ENCODE results near the gene RGMA. TPM values are rescaled to one million over a fixed set of nuclear protein-coding genes. Genes with fewer than 3 reads are reported as not detected.
"Not testable (repeated sequence)": the region's sequence is repeated elsewhere in the genome, so short reads cannot be mapped to it uniquely, and the experiment has no call there.

Gene RGMA
- polyA plus RNA-seq, 4 donors, result 1.1 to 15.2 (median 2.1) TPM; not detected in 1

- no peaks in the 10 kb centered on the region for H3K27me3 ChIP-seq (ENCODE audit: control insufficient read depth in 3 of 3, insufficient read depth in 3 of 3, low read length in 3 of 3)
- no peak overlapping the region for H3K27ac ChIP-seq (ENCODE audit: low read depth in 1 of 3, low read length in 2 of 3)
- H3K9me3 ChIP-seq (ENCODE audit: control insufficient read depth in 2 of 2, insufficient read depth in 1 of 2, low read depth in 1 of 2, low read length in 1 of 2), result no peaks in the 10 kb centered on the region
- 81 to 84% (median 83%) methylated on average over 18 of the region's 18 CpGs for WGBS, 3 donors
- no peak for DNase-seq
- no peaks in the 10 kb centered on the region for H3K4me1 ChIP-seq (ENCODE audit: control insufficient read depth in 3 of 3, insufficient read depth in 2 of 3, low read depth in 1 of 3, low read length in 2 of 3)
- no peak for FAIRE-seq
- H3K36me3 ChIP-seq (ENCODE audit: control insufficient read depth in 3 of 3, insufficient read depth in 2 of 3, low read depth in 1 of 3, low read length in 3 of 3), result no peaks in the 10 kb centered on the region
- H3K4me3 ChIP-seq (ENCODE audit: low read depth in 1 of 3, low read length in 3 of 3), result no peak overlapping the region
Observed at GRCh38 chr15:93035092-93035915, 53.7 kb downstream of the RGMA start.

- Histone ChIP-seq H3K9me3 (ENCODE audit: control insufficient read depth in 2 of 2, insufficient read depth in 1 of 2, low read depth in 1 of 2, low read length in 1 of 2) (no peaks in the 10 kb centered on the region), H3K36me3 (ENCODE audit: control insufficient read depth in 3 of 3, insufficient read depth in 2 of 3, low read depth in 1 of 3, low read length in 3 of 3) (no peaks in the 10 kb centered on the region), H3K27me3 (ENCODE audit: control insufficient read depth in 3 of 3, insufficient read depth in 3 of 3, low read length in 3 of 3) (no peaks in the 10 kb centered on the region), H3K4me1 (ENCODE audit: control insufficient read depth in 3 of 3, insufficient read depth in 2 of 3, low read depth in 1 of 3, low read length in 2 of 3) (peaks cover 0 to 4% (median 0%) of the 10 kb centered on the region in 3 donors), H3K4me3 (ENCODE audit: low read depth in 1 of 3, low read length in 3 of 3) (no peak overlapping the region), H3K27ac (ENCODE audit: low read depth in 1 of 3, low read length in 2 of 3) (no peak overlapping the region)
- DNase-seq (no peak), FAIRE-seq (no peak)
- WGBS, 3 donors, result 76 to 80% (median 77%) methylated on average over 7 of the region's 7 CpGs
Observed at GRCh38 chr15:93034512-93034911, 54.5 kb downstream of the RGMA start.

GRCh38 chr15:93033434-93034045 lies 55.5 kb downstream of the RGMA start:
- Histone ChIP-seq H3K36me3 (ENCODE audit: control insufficient read depth in 3 of 3, insufficient read depth in 2 of 3, low read depth in 1 of 3, low read length in 3 of 3) (peaks cover 0 to 6% (median 0%) of the 10 kb centered on the region in 3 donors), H3K27ac (ENCODE audit: low read depth in 1 of 3, low read length in 2 of 3) (no peak overlapping the region), H3K4me1 (ENCODE audit: control insufficient read depth in 3 of 3, insufficient read depth in 2 of 3, low read depth in 1 of 3, low read length in 2 of 3) (peaks cover 0 to 4% (median 0%) of the 10 kb centered on the region in 3 donors), H3K4me3 (ENCODE audit: low read depth in 1 of 3, low read length in 3 of 3) (no peak overlapping the region), H3K27me3 (ENCODE audit: control insufficient read depth in 3 of 3, insufficient read depth in 3 of 3, low read length in 3 of 3) (no peaks in the 10 kb centered on the region), H3K9me3 (ENCODE audit: control insufficient read depth in 2 of 2, insufficient read depth in 1 of 2, low read depth in 1 of 2, low read length in 1 of 2) (no peaks in the 10 kb centered on the region)
- DNase-seq, result no peak
- 84 to 93% (median 89%) methylated on average over 14 of the region's 14 CpGs for WGBS, 3 donors
- no peak for FAIRE-seq

GRCh38 chr15:93032515-93033206 lies 56.4 kb downstream of the RGMA start:
- peaks cover 0 to 13% (median 0%) of the 10 kb centered on the region in 3 donors for H3K36me3 ChIP-seq (ENCODE audit: control insufficient read depth in 3 of 3, insufficient read depth in 2 of 3, low read depth in 1 of 3, low read length in 3 of 3)
- not testable (repeated sequence) for DNase-seq; H3K27me3 ChIP-seq (ENCODE audit: control insufficient read depth in 3 of 3, insufficient read depth in 3 of 3, low read length in 3 of 3); H3K4me3 ChIP-seq (ENCODE audit: low read depth in 1 of 3, low read length in 3 of 3); H3K27ac ChIP-seq (ENCODE audit: low read depth in 1 of 3, low read length in 2 of 3); H3K4me1 ChIP-seq (ENCODE audit: control insufficient read depth in 3 of 3, insufficient read depth in 2 of 3, low read depth in 1 of 3, low read length in 2 of 3); H3K9me3 ChIP-seq (ENCODE audit: control insufficient read depth in 2 of 2, insufficient read depth in 1 of 2, low read depth in 1 of 2, low read length in 1 of 2); FAIRE-seq
- 82 to 90% (median 83%) methylated on average over 18 to 21 of the region's 21 CpGs for WGBS, 3 donors

GRCh38 chr15:93031557-93032384 lies 57.2 kb downstream of the RGMA start:
- 88 to 94% (median 88%) methylated on average over 33 to 44 of the region's 44 CpGs for WGBS, 3 donors
- FAIRE-seq, result not testable (repeated sequence)

GRCh38 chr15:93031103-93031464 lies 57.9 kb downstream of the RGMA start:
- no peak overlapping the region for H3K27ac ChIP-seq (ENCODE audit: low read depth in 1 of 3, low read length in 2 of 3)
- no peak overlapping the region for H3K4me3 ChIP-seq (ENCODE audit: low read depth in 1 of 3, low read length in 3 of 3)
- 39 to 76% (median 58%) methylated on average over 8 to 9 of the region's 9 CpGs for WGBS, 3 donors
- no peak for DNase-seq
- H3K36me3 ChIP-seq (ENCODE audit: control insufficient read depth in 3 of 3, insufficient read depth in 2 of 3, low read depth in 1 of 3, low read length in 3 of 3), result peaks cover 3 to 25% (median 7%) of the 10 kb centered on the region in 3 donors
- peaks cover 0 to 4% (median 0%) of the 10 kb centered on the region in 3 donors for H3K4me1 ChIP-seq (ENCODE audit: control insufficient read depth in 3 of 3, insufficient read depth in 2 of 3, low read depth in 1 of 3, low read length in 2 of 3)
- H3K9me3 ChIP-seq (ENCODE audit: control insufficient read depth in 2 of 2, insufficient read depth in 1 of 2, low read depth in 1 of 2, low read length in 1 of 2), result no peaks in the 10 kb centered on the region
- FAIRE-seq, result no peak
- no peaks in the 10 kb centered on the region for H3K27me3 ChIP-seq (ENCODE audit: control insufficient read depth in 3 of 3, insufficient read depth in 3 of 3, low read length in 3 of 3)

More at GRCh38 chr15:93031557-93032384, 57.2 kb downstream of the RGMA start:
- not testable (repeated sequence) for H3K27me3 ChIP-seq (ENCODE audit: control insufficient read depth in 3 of 3, insufficient read depth in 3 of 3, low read length in 3 of 3); H3K9me3 ChIP-seq (ENCODE audit: control insufficient read depth in 2 of 2, insufficient read depth in 1 of 2, low read depth in 1 of 2, low read length in 1 of 2); DNase-seq; H3K4me1 ChIP-seq (ENCODE audit: control insufficient read depth in 3 of 3, insufficient read depth in 2 of 3, low read depth in 1 of 3, low read length in 2 of 3); H3K27ac ChIP-seq (ENCODE audit: low read depth in 1 of 3, low read length in 2 of 3); H3K4me3 ChIP-seq (ENCODE audit: low read depth in 1 of 3, low read length in 3 of 3)
- peaks cover 0 to 18% (median under 1%) of the 10 kb centered on the region in 3 donors for H3K36me3 ChIP-seq (ENCODE audit: control insufficient read depth in 3 of 3, insufficient read depth in 2 of 3, low read depth in 1 of 3, low read length in 3 of 3)

- Histone ChIP-seq H3K27me3 (ENCODE audit: control insufficient read depth in 3 of 3, insufficient read depth in 3 of 3, low read length in 3 of 3) (no peaks in the 10 kb centered on the region), H3K4me3 (ENCODE audit: low read depth in 1 of 3, low read length in 3 of 3) (no peak overlapping the region), H3K9me3 (ENCODE audit: control insufficient read depth in 2 of 2, insufficient read depth in 1 of 2, low read depth in 1 of 2, low read length in 1 of 2) (no peaks in the 10 kb centered on the region), H3K27ac (ENCODE audit: low read depth in 1 of 3, low read length in 2 of 3) (no peak overlapping the region), H3K36me3 (ENCODE audit: control insufficient read depth in 3 of 3, insufficient read depth in 2 of 3, low read depth in 1 of 3, low read length in 3 of 3) (peaks cover 3 to 27% (median 7%) of the 10 kb centered on the region in 3 donors), H3K4me1 (ENCODE audit: control insufficient read depth in 3 of 3, insufficient read depth in 2 of 3, low read depth in 1 of 3, low read length in 2 of 3) (peaks cover 0 to 4% (median 0%) of the 10 kb centered on the region in 3 donors)
- WGBS, 3 donors, result 15 to 27% (median 16%) methylated on average over 18 to 20 of the region's 20 CpGs
- FAIRE-seq (no peak), DNase-seq (peak; percentile 65 to 75)
Observed at GRCh38 chr15:93030430-93031102, 58.4 kb downstream of the RGMA start.
